ENCODE measurements around the gene SGTA.

Gene SGTA

DNA sequence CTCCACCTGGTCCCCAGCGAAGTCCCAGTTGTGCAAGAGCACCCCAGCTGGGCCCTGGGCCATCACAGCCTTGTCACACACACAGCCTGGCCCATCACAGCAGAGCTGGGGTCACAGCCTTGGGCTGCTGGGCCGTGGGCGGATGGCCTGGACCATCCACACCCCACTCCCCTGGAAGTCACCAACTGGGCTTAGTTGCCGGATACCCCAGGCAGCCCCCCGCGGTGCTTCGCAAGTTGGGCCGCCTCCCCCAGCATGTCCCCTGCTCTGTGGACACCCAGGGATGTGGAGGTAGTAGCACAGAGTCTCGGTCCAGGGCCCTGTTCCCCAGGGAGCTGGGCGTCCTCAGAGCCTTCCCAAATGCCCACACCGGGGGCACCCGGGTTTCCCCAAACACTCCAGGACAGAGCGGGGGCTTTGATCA is 32.1 kb upstream of the SGTA start:
- Histone ChIP-seq H3K36me3 (ENCODE audit: insufficient read depth, low read length) (peaks cover 19% of the 10 kb centered on the region; the same call in 1 of the 2 replicates), H3F3A (ENCODE audit: low read depth) (no peaks in the 10 kb centered on the region), H3K4me3 (ENCODE audit: low read length, poor library complexity, severe bottlenecking) (no peak overlapping the region), H2AFZ (ENCODE audit: low read length) (no peak overlapping the region), H3K79me2 (ENCODE audit: insufficient read depth, low read length) (no peaks in the 10 kb centered on the region; the same call in 1 of the 2 replicates), H3K27me3 (ENCODE audit: insufficient read depth, low read length, poor library complexity, severe bottlenecking) (no peaks in the 10 kb centered on the region), H3K9me2 (replicated peaks; ENCODE audit: low read depth, low read length) (no peaks in the 10 kb centered on the region), H4K20me1 (ENCODE audit: insufficient read depth, low read length, poor library complexity, severe bottlenecking) (no peaks in the 10 kb centered on the region), H3K9me3 (ENCODE audit: insufficient read depth, low read depth, low read length) (no peaks in the 10 kb centered on the region), H3K9ac (ENCODE audit: low read depth, low read length, poor library complexity, severe bottlenecking) (no peak overlapping the region), H3K4me2 (ENCODE audit: low read depth, low read length, poor library complexity, severe bottlenecking) (no peak overlapping the region), H3K4me1 (ENCODE audit: insufficient read depth, low read length, poor library complexity, severe bottlenecking) (no peaks in the 10 kb centered on the region)
- no peak for TF ChIP-seq EZH2phosphoT487 (IDR thresholded peaks at IDR 0.05; ENCODE audit: borderline replicate concordance)
- TF ChIP-seq CTCF (conservative IDR thresholded peaks at IDR 0.05; ENCODE audit: low read length) = no peak

DNA sequence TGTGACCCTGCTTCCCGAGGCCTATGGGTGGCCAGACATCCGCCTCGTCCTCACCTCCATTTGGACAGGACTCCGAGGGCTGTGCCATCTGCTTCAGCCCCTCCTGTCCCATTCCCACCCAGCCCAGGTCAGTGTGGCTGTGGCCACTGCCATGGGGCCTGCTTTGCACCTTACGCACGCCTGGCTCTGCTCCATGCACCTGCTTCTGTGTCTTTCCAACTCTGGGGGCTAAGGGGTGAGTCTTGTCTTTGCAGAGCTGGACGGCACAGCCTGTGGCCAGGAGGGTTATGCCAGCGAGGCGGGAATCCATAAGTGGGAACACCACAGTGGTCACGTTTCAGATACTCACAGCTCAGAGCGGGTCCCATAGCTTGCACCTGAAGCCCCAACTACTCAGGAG is 31.4 kb upstream of the SGTA start:
- H3K9ac ChIP-seq (ENCODE audit: low read depth, low read length, poor library complexity, severe bottlenecking) = no peak overlapping the region
- no peak overlapping the region for H3K4me3 ChIP-seq (ENCODE audit: low read length, poor library complexity, severe bottlenecking)
- no peaks in the 10 kb centered on the region for H3K4me1 ChIP-seq (ENCODE audit: insufficient read depth, low read length, poor library complexity, severe bottlenecking)
- H3K36me3 ChIP-seq (ENCODE audit: insufficient read depth, low read length) = peaks cover 25% of the 10 kb centered on the region; the same call in 1 of the 2 replicates
- H3K9me3 ChIP-seq (ENCODE audit: insufficient read depth, low read depth, low read length) = no peaks in the 10 kb centered on the region
- H3K9me2 ChIP-seq (replicated peaks; ENCODE audit: low read depth, low read length) = no peaks in the 10 kb centered on the region
- TF ChIP-seq CTCF (conservative IDR thresholded peaks at IDR 0.05; ENCODE audit: low read length) (no peak), EZH2phosphoT487 (IDR thresholded peaks at IDR 0.05; ENCODE audit: borderline replicate concordance) (no peak)
- H3K79me2 ChIP-seq (ENCODE audit: insufficient read depth, low read length) = no peaks in the 10 kb centered on the region
- H2AFZ ChIP-seq (ENCODE audit: low read length) = no peak overlapping the region
- no peaks in the 10 kb centered on the region for H4K20me1 ChIP-seq (ENCODE audit: insufficient read depth, low read length, poor library complexity, severe bottlenecking)
- H3K4me2 ChIP-seq (ENCODE audit: low read depth, low read length, poor library complexity, severe bottlenecking) = no peak overlapping the region
- no peaks in the 10 kb centered on the region for H3K27me3 ChIP-seq (ENCODE audit: insufficient read depth, low read length, poor library complexity, severe bottlenecking)
- H3F3A ChIP-seq (ENCODE audit: low read depth) = no peaks in the 10 kb centered on the region

DNA sequence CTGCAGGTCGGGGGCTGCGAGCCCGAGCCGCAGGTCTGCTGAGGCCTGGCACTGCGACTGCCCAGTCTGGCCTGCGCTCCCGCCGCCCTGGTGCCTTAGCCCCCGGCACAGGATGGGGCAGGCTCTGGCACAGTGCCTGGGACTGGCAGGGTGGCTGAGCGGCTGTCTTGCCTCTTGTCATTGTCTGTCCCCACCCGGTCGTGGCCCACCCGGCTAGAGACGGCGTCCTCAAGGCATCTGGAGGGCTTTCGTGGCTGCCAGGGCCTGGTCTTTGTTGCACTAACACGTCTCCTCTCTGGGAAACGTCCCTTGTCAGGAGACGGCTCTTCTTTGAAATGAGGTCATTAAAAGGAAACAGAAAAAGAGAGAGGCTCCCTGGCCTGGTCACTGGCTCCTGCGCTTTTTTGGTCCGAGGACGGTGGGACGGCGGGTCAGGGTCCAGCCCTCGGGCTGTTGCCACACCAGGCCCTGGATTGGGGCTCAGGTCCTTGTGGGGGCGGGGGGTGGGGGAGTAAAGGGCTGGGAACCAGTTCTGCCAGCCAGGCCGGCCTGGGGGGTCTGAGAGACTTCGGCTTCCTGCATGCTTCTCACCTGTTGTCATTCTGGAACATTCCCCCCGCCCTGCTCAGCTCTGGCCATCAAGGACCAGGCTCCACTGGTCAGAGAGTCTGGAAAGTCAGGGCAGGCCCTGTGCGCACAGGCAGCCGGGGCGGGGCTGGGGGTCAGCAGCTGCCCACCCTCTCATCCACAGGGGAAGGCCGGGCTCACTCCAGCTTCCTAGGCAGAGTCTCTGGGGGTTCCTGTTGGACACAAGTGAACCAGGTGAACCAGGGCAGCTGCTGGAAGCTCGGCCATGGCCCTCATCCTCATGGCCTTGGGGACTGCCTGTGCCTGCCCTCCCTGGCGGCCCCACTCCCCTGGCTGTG is 30.4 kb upstream of the SGTA start:
- H3K9me3 ChIP-seq (ENCODE audit: insufficient read depth, low read depth, low read length) = no peaks in the 10 kb centered on the region
- TF ChIP-seq EZH2phosphoT487 (IDR thresholded peaks at IDR 0.05; ENCODE audit: borderline replicate concordance) (no peak), CTCF (conservative IDR thresholded peaks at IDR 0.05; ENCODE audit: low read length) (no peak)
- H3K27me3 ChIP-seq (ENCODE audit: insufficient read depth, low read length, poor library complexity, severe bottlenecking) = no peaks in the 10 kb centered on the region
- no peak overlapping the region for H3K4me3 ChIP-seq (ENCODE audit: low read length, poor library complexity, severe bottlenecking)
- peaks cover 34% of the 10 kb centered on the region; the same call in 1 of the 2 replicates for H3K36me3 ChIP-seq (ENCODE audit: insufficient read depth, low read length)
- H3F3A ChIP-seq (ENCODE audit: low read depth) = no peaks in the 10 kb centered on the region
- H3K9ac ChIP-seq (ENCODE audit: low read depth, low read length, poor library complexity, severe bottlenecking) = no peak overlapping the region
- H3K9me2 ChIP-seq (replicated peaks; ENCODE audit: low read depth, low read length) = no peaks in the 10 kb centered on the region
- H3K4me2 ChIP-seq (ENCODE audit: low read depth, low read length, poor library complexity, severe bottlenecking) = no peak overlapping the region
- no peak overlapping the region for H2AFZ ChIP-seq (ENCODE audit: low read length)
- H3K79me2 ChIP-seq (ENCODE audit: insufficient read depth, low read length) = no peaks in the 10 kb centered on the region
- H3K4me1 ChIP-seq (ENCODE audit: insufficient read depth, low read length, poor library complexity, severe bottlenecking) = no peaks in the 10 kb centered on the region
- H4K20me1 ChIP-seq (ENCODE audit: insufficient read depth, low read length, poor library complexity, severe bottlenecking) = no peaks in the 10 kb centered on the region
